Mucosa of rectum (tissue), 2 donors: ENCODE results near the gene ATP6V0B.

Experiments used
- H3K27ac ChIP-seq, 2 donors: one replicate each; pipeline ENCODE4 v1.7.0; 2013; ENCODE audit warnings: inconsistent platforms in 2 of 2, low read depth in 2 of 2, low read length in 2 of 2
- H3K27me3 ChIP-seq, 2 donors: one replicate each; pipeline ENCODE4 v1.7.0; 2013; ENCODE audit warnings: low read length in 2 of 2; ENCODE audit not compliant: control insufficient read depth in 2 of 2, insufficient read depth in 2 of 2
- H3K36me3 ChIP-seq, 2 donors: one replicate each; pipeline ENCODE4 v1.7.0; 2013; ENCODE audit warnings: low read length in 2 of 2; ENCODE audit not compliant: control insufficient read depth in 2 of 2, insufficient read depth in 2 of 2
- H3K4me1 ChIP-seq, 2 donors: one replicate each; pipeline ENCODE4 v1.7.0; 2013; ENCODE audit warnings: low read length in 2 of 2, mild to moderate bottlenecking in 1 of 2; ENCODE audit not compliant: control insufficient read depth in 2 of 2, insufficient read depth in 2 of 2
- H3K4me3 ChIP-seq, 2 donors: one replicate each; pipeline ENCODE4 v1.7.0; 2013; ENCODE audit warnings: low read length in 2 of 2
- H3K9ac ChIP-seq, 2 donors: one replicate each; pipeline ENCODE4 v1.7.0; 2013; ENCODE audit warnings: low read length in 2 of 2, low read depth in 1 of 2, mild to moderate bottlenecking in 1 of 2
- H3K9me3 ChIP-seq, 2 donors: one replicate each; pipeline ENCODE4 v1.7.0; 2013; ENCODE audit warnings: low read length in 2 of 2; ENCODE audit not compliant: control insufficient read depth in 2 of 2
- donor health status: healthy.
- donor health status: Normal muscosa, but diverticular disease.

ATP6V0B gene

GRCh38 chr1:43969746-43970466 lies 4.9 kb upstream of the ATP6V0B start, which contains the start of gene DPH2:
DPH2 (plus strand) TSS chr1:43970010; CDS start chr1:43970176, 166 bp downstream.
- H3K36me3 ChIP-seq, result peaks cover 11 to 12% of the 10 kb centered on the region in 2 donors
- peak within 1 kb of the TSS; percentile 91 to 97 for H3K4me3 ChIP-seq
- peak within 1 kb of the TSS; percentile 60 to 67 for H3K9ac ChIP-seq
- H3K27ac ChIP-seq, result peak within 1 kb of the TSS in 1 of 2 donors; percentile 38
- H3K27me3 ChIP-seq, result no peaks in the 10 kb centered on the region
- peaks cover 13 to 22% of the 10 kb centered on the region in 2 donors for H3K4me1 ChIP-seq
- no peaks in the 10 kb centered on the region for H3K9me3 ChIP-seq

DNA sequence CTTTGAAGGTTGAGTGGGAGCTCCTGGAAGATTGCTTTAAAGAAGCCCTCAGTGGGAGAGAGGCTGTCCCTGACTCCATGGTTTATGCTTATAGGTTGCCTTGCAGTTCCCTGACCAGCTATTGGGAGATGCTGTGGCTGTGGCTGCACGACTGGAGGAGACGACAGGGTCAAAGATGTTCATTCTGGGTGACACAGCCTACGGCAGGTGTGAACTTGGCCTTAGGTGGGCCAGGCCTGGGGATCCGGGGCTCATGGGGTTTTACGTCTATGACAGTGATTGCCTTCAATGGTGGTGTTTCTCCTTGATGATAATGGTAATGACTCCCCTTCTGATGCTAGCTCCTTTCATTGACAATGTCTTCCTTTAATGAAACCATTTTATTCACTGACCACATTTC lies 4.3 kb upstream of the ATP6V0B start:
- H3K9ac ChIP-seq, result peak overlapping the region; percentile 60 to 67
- peak overlapping the region; percentile 91 to 97 for H3K4me3 ChIP-seq
- H3K27ac ChIP-seq, result no peak overlapping the region
- peaks cover 10 to 11% of the 10 kb centered on the region in 2 donors for H3K36me3 ChIP-seq
- peaks cover 15 to 23% of the 10 kb centered on the region in 2 donors for H3K4me1 ChIP-seq
- H3K9me3 ChIP-seq, result no peaks in the 10 kb centered on the region
- no peaks in the 10 kb centered on the region for H3K27me3 ChIP-seq

GRCh38 chr1:43970911-43971310 lies 3.8 kb upstream of the ATP6V0B start:
- Histone ChIP-seq H3K27me3 (no peaks in the 10 kb centered on the region), H3K9ac (no peak overlapping the region), H3K36me3 (peaks cover 10 to 11% of the 10 kb centered on the region in 2 donors), H3K27ac (no peak overlapping the region), H3K4me1 (peaks cover 19 to 27% of the 10 kb centered on the region in 2 donors), H3K9me3 (no peaks in the 10 kb centered on the region), H3K4me3 (peak overlapping the region in 1 of 2 donors; percentile 97)

DNA sequence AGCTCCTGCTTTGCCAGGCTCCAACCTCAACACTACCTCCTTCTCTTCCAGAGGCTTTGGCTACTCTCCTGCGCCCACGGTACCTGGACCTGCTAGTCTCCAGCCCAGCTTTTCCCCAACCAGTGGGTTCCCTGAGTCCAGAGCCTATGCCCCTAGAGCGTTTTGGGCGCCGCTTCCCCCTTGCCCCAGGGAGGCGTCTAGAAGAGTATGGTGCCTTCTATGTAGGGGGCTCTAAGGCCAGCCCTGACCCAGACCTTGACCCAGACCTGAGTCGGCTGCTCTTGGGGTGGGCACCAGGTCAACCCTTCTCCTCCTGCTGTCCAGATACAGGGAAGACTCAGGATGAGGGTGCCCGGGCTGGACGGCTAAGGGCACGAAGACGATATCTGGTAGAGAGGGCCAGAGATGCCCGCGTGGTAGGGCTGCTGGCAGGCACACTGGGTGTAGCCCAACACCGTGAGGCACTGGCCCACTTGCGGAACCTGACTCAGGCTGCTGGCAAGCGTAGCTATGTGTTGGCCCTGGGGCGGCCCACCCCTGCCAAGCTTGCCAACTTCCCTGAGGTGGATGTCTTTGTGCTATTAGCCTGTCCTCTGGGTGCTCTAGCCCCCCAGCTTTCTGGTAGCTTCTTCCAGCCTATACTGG lies 3.3 kb upstream of the ATP6V0B start:
- Histone ChIP-seq H3K27ac (no peak overlapping the region), H3K9ac (no peak overlapping the region), H3K4me1 (peaks cover 24 to 33% of the 10 kb centered on the region in 2 donors), H3K9me3 (no peaks in the 10 kb centered on the region), H3K4me3 (no peak overlapping the region), H3K27me3 (no peaks in the 10 kb centered on the region), H3K36me3 (peaks cover 12 to 13% of the 10 kb centered on the region in 2 donors)

- Histone ChIP-seq H3K27me3 (no peaks in the 10 kb centered on the region), H3K4me3 (peak overlapping the region; percentile 89 to 92), H3K36me3 (peaks cover 24 to 28% of the 10 kb centered on the region in 2 donors), H3K4me1 (peaks cover 46 to 53% of the 10 kb centered on the region in 2 donors), H3K27ac (peak overlapping the region; percentile 96 to 97), H3K9me3 (no peaks in the 10 kb centered on the region), H3K9ac (peak overlapping the region; percentile 77 to 98)
Measured at GRCh38 chr1:43973981-43974442, 748 bp upstream of the ATP6V0B start.

DNA sequence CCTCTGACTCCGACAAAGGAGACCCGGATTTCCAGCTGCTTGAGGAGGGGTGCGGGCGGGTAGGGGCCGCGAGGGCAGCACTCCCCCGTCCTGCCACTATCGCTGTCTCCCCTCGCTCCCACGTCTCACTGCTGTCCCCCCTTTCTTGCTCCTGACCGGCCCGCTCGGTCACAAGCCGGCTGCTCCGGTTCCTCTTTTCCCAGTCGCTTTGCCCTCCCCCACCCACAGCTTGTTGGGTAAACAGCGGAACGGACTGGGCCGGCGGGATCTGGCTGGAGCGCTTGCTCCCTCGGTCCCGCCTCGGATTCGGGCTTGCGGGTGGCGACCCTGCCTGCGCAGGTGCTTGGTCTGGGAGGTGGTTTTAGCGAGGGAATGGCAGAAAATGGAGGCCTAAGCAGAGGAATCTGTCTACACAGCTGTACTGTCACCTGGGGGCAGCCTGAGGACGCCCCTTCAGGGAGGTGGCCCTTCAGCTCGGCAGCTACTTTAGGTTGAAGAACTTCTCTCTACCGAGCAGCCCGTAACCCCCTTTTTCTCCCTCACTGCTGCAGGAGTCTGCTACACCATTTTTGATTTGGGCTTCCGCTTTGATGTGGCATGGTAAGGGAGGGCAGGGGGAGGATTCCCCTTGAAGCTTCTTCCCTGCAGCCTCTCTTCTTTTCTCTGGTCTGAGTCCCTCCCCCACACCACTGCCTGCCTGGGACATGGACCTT lies 645 bp downstream of the ATP6V0B start:
- Histone ChIP-seq H3K36me3 (peaks cover 24 to 28% of the 10 kb centered on the region in 2 donors), H3K4me3 (peak overlapping the region; percentile 89 to 92), H3K9me3 (no peaks in the 10 kb centered on the region), H3K27ac (peak overlapping the region; percentile 96 to 97), H3K27me3 (no peaks in the 10 kb centered on the region), H3K9ac (peak overlapping the region; percentile 87 to 98), H3K4me1 (peaks cover 50 to 58% of the 10 kb centered on the region in 2 donors)

DNA sequence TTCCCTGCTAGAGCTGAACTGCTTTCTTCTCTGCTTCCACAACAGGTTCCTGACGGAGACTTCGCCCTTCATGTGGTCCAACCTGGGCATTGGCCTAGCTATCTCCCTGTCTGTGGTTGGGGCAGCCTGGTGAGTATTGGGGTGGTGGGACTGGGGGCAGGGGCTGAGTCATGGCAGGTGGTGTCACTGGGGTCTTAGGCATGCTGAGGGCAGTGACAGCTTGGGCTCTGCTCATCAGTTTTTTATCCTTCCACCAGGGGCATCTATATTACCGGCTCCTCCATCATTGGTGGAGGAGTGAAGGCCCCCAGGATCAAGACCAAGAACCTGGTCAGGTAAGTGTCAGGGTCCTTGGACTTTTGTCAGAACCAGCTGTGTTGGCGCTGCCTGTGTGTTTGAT lies 1.3 kb downstream of the ATP6V0B start:
- no peaks in the 10 kb centered on the region for H3K27me3 ChIP-seq
- H3K27ac ChIP-seq, result peak overlapping the region in 1 of 2 donors; percentile 97
- H3K9ac ChIP-seq, result peak overlapping the region; percentile 87 to 98
- peaks cover 24 to 28% of the 10 kb centered on the region in 2 donors for H3K36me3 ChIP-seq
- peaks cover 51 to 58% of the 10 kb centered on the region in 2 donors for H3K4me1 ChIP-seq
- peak overlapping the region; percentile 89 to 92 for H3K4me3 ChIP-seq
- no peaks in the 10 kb centered on the region for H3K9me3 ChIP-seq

DNA sequence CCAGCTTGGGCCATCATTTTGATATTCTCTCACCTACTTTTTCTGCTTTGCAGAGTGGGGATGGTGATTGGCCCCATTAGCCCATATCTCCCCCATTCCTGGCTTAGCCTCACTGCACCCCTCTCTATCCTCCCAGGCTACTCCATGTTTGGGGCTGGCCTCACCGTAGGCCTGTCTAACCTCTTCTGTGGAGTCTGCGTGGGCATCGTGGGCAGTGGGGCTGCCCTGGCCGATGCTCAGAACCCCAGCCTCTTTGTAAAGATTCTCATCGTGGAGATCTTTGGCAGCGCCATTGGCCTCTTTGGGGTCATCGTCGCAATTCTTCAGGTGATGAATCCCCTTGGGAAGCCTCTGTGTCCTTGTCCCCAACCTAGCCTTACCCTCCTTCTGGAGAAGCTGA lies 2.1 kb downstream of the ATP6V0B start:
- H3K27ac ChIP-seq, result no peak overlapping the region
- H3K9ac ChIP-seq, result no peak overlapping the region
- H3K27me3 ChIP-seq, result no peaks in the 10 kb centered on the region
- peaks cover 56 to 60% of the 10 kb centered on the region in 2 donors for H3K4me1 ChIP-seq
- peaks cover 25 to 28% of the 10 kb centered on the region in 2 donors for H3K36me3 ChIP-seq
- H3K4me3 ChIP-seq, result no peak overlapping the region
- H3K9me3 ChIP-seq, result no peaks in the 10 kb centered on the region

- Histone ChIP-seq H3K4me3 (no peak overlapping the region), H3K27ac (no peak overlapping the region), H3K9me3 (no peaks in the 10 kb centered on the region), H3K4me1 (peaks cover 56 to 60% of the 10 kb centered on the region in 2 donors), H3K9ac (no peak overlapping the region), H3K36me3 (peaks cover 22 to 23% of the 10 kb centered on the region in 2 donors), H3K27me3 (no peaks in the 10 kb centered on the region)
Measured at GRCh38 chr1:43977376-43978263, 2.9 kb downstream of the ATP6V0B start.
